Astrocyte of the cerebellum (primary cell): ENCODE data around the gene YIF1A.

ENCODE experiments used
- DNase-seq: peaks from one replicate; pipeline ENCODE4 v3.0.0-alpha.2; 2011; ENCODE audit warnings: low read depth
- H3K4me3 ChIP-seq: 2 replicates; pipeline ENCODE4 v1.5.1; 2011; ENCODE audit warnings: mild to moderate bottlenecking, low read depth, low read length, moderate library complexity
- CTCF ChIP-seq: IDR thresholded peaks from 2 replicates; pipeline ENCODE4 v1.5.1; 2012; ENCODE audit warnings: low read length, low read depth, moderate library complexity, mild to moderate bottlenecking; ENCODE audit errors: missing control alignments
- in situ Hi-C: cut with HindIII; loops from 2 replicates; pipeline ENCODE4 v1.10.0; 2017; ENCODE audit warnings: low sequenced_read_pairs

YIF1A gene

GRCh38 chr11:66288671-66289547, at the start of gene YIF1A:
Gene YIF1A, minus strand, starts transcription at chr11:66289143. Its CDS starts 158 bp downstream, at chr11:66288985.
- in situ Hi-C loops: no loop called here
- TF ChIP-seq CTCF: no peak
- peak within 1 kb of the TSS; percentile 86 for H3K4me3 ChIP-seq
- DNase-seq: peak; percentile 99

- peak overlapping the region; percentile 2 for H3K4me3 ChIP-seq
- in situ Hi-C loops: loop anchor here (10.0 kb wide), 1 partner anchor 62 kb away; the partner anchor contains the start of gene CNIH2
- TF ChIP-seq CTCF: peak; percentile 14
- DNase-seq: no peak
Measured at GRCh38 chr11:66337103-66337899, 48.4 kb upstream of the YIF1A start.

- TF ChIP-seq CTCF: peak; percentile 29
- in situ Hi-C loops: loop anchor here (10.0 kb wide), 1 partner anchor 62 kb away; the partner anchor contains the start of gene CNIH2
- peak within 1 kb of the TSS; percentile 77 for H3K4me3 ChIP-seq
- DNase-seq: peak; percentile 94
Measured at GRCh38 chr11:66336234-66337102, 47.5 kb upstream of the YIF1A start, which contains the start of gene RIN1. Gene RIN1, minus strand, starts transcription at chr11:66336434. Its CDS starts 32 bp downstream, at chr11:66336402.

- no peak for TF ChIP-seq CTCF
- DNase-seq: no peak
- in situ Hi-C loops: loop anchor here (10.0 kb wide), 1 partner anchor 61 kb away; the partner anchor contains the start of gene CNIH2
- H3K4me3 ChIP-seq: peak overlapping the region; percentile 77
Measured at GRCh38 chr11:66335531-66336233, 46.7 kb upstream of the YIF1A start.

- DNase-seq: no peak
- in situ Hi-C loops: loop anchor here (10.0 kb wide), 1 partner anchor 60 kb away; the partner anchor contains the start of gene CNIH2
- TF ChIP-seq CTCF: no peak
- H3K4me3 ChIP-seq: peak overlapping the region; percentile 77
Measured at GRCh38 chr11:66334605-66335442, 45.9 kb upstream of the YIF1A start.
